Osteocyte (in vitro differentiated cells): ENCODE results near the gene AAK1. TPM values are rescaled to one million over a fixed set of nuclear protein-coding genes. Genes with fewer than 3 reads are reported as not detected.
"Not testable (repeated sequence)": the region's sequence is repeated elsewhere in the genome, so short reads cannot be mapped to it uniquely, and the experiment has no call there.

Source experiments
- DNase-seq: peaks from one replicate; pipeline ENCODE4 v3.0.0; 2021; ENCODE audit warnings: mixed read lengths; ENCODE audit not compliant: unreplicated experiment; ENCODE audit errors: extremely low spot score
- H3K27ac Mint-ChIP-seq: one replicate; pipeline ENCODE4 v1.8.0; 2021; ENCODE audit warnings: mild to moderate bottlenecking, mixed read lengths; ENCODE audit not compliant: unreplicated experiment
- H3K27me3 Mint-ChIP-seq: one replicate; pipeline ENCODE4 v1.8.0; 2021; ENCODE audit warnings: mixed read lengths; ENCODE audit not compliant: unreplicated experiment
- H3K36me3 Mint-ChIP-seq: one replicate; pipeline ENCODE4 v1.8.0; 2021; ENCODE audit warnings: mixed read lengths; ENCODE audit not compliant: unreplicated experiment
- H3K4me1 Mint-ChIP-seq: one replicate; pipeline ENCODE4 v1.8.0; 2021; ENCODE audit warnings: mixed read lengths; ENCODE audit not compliant: unreplicated experiment
- H3K4me3 Mint-ChIP-seq: one replicate; pipeline ENCODE4 v1.8.0; 2021; ENCODE audit warnings: mild to moderate bottlenecking, moderate library complexity, mixed read lengths; ENCODE audit not compliant: unreplicated experiment
- H3K9me3 Mint-ChIP-seq: one replicate; pipeline ENCODE4 v1.8.0; 2021; ENCODE audit warnings: mixed read lengths; ENCODE audit not compliant: unreplicated experiment
- total RNA-seq: library from RNA; stranded (reverse); gene quantifications from 2 replicates; pipeline ENCODE4 v1.2.1, GENCODE V29; 2021
- TF ChIP-seq, protein P1 (sequence below): fragments of 200-600 bp; sonication (generic); IDR thresholded peaks from 2 replicates; pipeline ENCODE4 v1.5.0; 2021; ENCODE audit warnings: antibody characterized with exemption, mild to moderate bottlenecking, moderate library complexity

The AAK1 gene
- total RNA-seq, 1 donor from 2014 or later, result 66.0 TPM

DNA sequence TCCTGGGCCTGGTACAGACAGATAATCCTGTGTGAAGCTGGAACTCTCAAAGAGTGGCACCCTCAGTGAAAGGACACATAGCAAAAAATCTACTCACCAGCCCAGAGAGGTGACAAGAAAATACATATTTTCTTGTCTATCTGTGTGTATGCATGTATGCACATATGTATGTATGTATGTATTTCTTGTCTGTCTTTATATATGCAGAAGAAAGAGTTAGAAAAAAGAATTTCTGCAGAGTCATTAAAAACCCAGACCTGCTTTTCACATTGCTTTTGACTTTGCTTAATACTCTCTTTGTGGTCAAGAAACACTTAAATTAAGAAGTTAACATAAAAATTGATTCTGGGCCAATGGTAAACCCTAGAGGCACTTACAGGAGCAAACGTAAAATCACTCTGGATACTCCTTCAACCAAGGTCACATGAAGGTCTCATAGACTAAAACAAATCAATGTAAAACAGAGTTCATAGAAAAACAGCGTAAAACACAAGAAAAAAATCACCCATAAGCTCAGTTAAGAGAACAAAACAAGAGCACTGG is 16.5 kb upstream of the AAK1 start:
- no peak overlapping the region for H3K27ac Mint-ChIP-seq
- peaks cover 11% of the 10 kb centered on the region for H3K9me3 Mint-ChIP-seq

DNA sequence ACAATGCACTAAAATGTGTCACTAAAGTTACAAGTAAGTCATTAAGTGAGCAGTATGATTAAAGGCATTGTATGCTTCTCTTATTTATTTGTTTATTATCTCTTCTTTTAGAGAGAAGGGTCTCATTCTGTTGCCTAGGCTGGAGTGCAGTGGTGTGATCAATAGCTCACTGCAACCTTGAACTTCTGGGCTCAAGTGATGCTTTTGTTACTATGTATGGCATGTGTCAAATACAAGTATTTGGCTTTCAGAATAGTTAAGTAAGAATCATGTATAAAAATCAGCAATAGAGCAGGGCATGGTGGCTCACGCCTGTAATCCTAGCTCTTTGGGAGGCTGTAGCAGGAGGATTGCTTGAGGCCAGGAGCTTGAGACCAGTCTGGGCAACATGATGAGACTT is 15.8 kb upstream of the AAK1 start:
- no peak overlapping the region for H3K4me3 Mint-ChIP-seq
- H3K27ac Mint-ChIP-seq, result no peak overlapping the region
- TF ChIP-seq, protein P1, sequence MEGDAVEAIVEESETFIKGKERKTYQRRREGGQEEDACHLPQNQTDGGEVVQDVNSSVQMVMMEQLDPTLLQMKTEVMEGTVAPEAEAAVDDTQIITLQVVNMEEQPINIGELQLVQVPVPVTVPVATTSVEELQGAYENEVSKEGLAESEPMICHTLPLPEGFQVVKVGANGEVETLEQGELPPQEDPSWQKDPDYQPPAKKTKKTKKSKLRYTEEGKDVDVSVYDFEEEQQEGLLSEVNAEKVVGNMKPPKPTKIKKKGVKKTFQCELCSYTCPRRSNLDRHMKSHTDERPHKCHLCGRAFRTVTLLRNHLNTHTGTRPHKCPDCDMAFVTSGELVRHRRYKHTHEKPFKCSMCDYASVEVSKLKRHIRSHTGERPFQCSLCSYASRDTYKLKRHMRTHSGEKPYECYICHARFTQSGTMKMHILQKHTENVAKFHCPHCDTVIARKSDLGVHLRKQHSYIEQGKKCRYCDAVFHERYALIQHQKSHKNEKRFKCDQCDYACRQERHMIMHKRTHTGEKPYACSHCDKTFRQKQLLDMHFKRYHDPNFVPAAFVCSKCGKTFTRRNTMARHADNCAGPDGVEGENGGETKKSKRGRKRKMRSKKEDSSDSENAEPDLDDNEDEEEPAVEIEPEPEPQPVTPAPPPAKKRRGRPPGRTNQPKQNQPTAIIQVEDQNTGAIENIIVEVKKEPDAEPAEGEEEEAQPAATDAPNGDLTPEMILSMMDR, result no peak
- H3K27me3 Mint-ChIP-seq, result peaks cover 9% of the 10 kb centered on the region
- peaks cover 11% of the 10 kb centered on the region for H3K9me3 Mint-ChIP-seq
- DNase-seq, result no peak
- H3K4me1 Mint-ChIP-seq, result no peaks in the 10 kb centered on the region
- no peaks in the 10 kb centered on the region for H3K36me3 Mint-ChIP-seq

More for the DNA sequence above, 16.5 kb upstream of the AAK1 start:
- no peaks in the 10 kb centered on the region for H3K36me3 Mint-ChIP-seq
- H3K4me1 Mint-ChIP-seq, result no peaks in the 10 kb centered on the region
- H3K27me3 Mint-ChIP-seq, result peaks cover 9% of the 10 kb centered on the region
- H3K4me3 Mint-ChIP-seq, result no peak overlapping the region
- TF ChIP-seq, protein P1, result no peak
- DNase-seq, result no peak

DNA sequence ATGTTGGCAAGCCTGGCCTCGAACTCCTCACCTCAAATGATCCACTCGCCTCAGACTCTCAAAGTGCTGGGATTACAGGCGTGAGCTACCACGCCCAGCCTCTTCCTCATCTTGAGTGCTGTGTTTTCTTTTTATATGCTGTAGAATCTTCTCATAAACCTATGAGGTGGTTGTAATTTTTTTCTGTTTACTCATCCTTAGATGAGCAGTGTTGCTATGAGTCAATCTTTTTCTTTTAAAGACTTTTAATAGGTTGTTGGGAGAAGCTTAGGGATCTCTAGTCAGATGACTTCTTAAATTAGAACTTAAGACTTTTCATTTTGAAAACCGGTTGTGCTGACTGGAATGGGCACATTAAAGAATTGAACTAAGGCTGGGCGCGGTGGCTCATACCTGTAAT is 8.7 kb upstream of the AAK1 start:
- H3K4me1 Mint-ChIP-seq, result peaks cover 4% of the 10 kb centered on the region
- DNase-seq, result no peak
- H3K9me3 Mint-ChIP-seq, result no peaks in the 10 kb centered on the region
- no peaks in the 10 kb centered on the region for H3K27me3 Mint-ChIP-seq
- H3K27ac Mint-ChIP-seq, result no peak overlapping the region
- TF ChIP-seq, protein P1, result no peak
- H3K36me3 Mint-ChIP-seq, result peaks cover 4% of the 10 kb centered on the region
- no peak overlapping the region for H3K4me3 Mint-ChIP-seq

DNA sequence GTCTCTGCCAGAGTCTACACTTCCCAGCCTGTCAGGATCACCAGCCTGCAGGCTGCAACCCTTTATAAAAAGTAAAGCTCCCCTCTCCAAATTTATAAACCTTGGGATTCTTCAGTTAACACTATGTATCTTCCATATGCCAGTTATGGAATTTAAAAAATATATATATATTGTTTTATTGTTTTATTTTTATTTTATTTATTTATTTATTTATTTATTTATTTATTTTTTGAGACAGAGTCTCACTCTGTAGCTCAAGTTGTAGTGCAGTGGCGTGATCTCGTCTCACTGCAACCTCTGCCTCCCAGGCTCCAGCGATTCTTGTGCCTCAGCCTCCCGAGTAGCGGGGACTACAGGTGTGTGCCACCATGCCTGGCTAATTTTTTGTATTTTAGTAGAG is 3.7 kb upstream of the AAK1 start:
- H3K36me3 Mint-ChIP-seq, DNase-seq, H3K27ac Mint-ChIP-seq, H3K4me3 Mint-ChIP-seq, H3K9me3 Mint-ChIP-seq, H3K27me3 Mint-ChIP-seq: not testable (repeated sequence)
- H3K4me1 Mint-ChIP-seq, result peaks cover 17% of the 10 kb centered on the region

DNA sequence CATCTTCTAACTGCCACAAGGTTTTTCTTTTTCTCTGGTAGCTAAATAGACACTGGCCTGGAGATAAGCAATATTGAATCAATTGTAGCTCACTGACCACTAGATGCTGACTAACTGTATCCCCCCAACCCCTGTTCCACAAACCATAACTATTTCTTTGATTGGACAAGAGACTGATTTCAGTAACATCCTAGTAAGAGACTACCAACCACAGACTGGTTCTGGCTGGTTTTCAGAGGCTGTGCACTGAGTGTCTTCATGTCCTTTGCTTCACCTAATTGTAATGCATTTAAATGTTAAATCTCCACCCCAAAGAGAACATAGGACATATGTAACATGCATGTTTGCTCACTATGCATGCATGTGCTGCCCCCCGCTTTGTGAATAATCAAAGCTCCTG is 3.2 kb upstream of the AAK1 start:
- TF ChIP-seq, protein P1, result no peak

DNA sequence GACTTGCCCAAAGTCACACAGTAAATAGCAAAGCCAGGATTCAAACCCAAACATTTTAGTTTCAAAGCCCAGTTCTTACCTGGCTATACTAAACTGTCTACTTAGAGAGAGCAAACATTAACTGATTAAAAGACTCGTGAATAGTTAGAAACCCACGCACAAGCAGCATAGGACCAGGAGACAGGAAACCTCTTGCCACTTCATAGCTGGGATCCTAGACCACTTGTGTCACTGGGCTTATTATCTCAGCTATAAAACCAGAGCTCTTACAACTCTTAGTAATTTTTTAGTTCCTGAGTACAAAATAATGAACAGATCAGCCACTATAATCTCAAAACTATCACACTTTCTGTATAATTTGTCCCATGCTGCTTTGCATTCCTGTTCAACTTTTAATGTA is 2.4 kb upstream of the AAK1 start:
- H3K27ac Mint-ChIP-seq, result no peak overlapping the region
- no peaks in the 10 kb centered on the region for H3K27me3 Mint-ChIP-seq
- no peak overlapping the region for H3K4me3 Mint-ChIP-seq
- no peaks in the 10 kb centered on the region for H3K9me3 Mint-ChIP-seq
- peaks cover 27% of the 10 kb centered on the region for H3K4me1 Mint-ChIP-seq
- TF ChIP-seq, protein P1, result no peak
- peaks cover 4% of the 10 kb centered on the region for H3K36me3 Mint-ChIP-seq
- DNase-seq, result no peak

More for the DNA sequence above, 3.2 kb upstream of the AAK1 start:
- Mint-ChIP-seq H3K27ac (no peak overlapping the region), H3K4me1 (peaks cover 19% of the 10 kb centered on the region), H3K36me3 (peaks cover 3% of the 10 kb centered on the region), H3K4me3 (no peak overlapping the region), H3K9me3 (no peaks in the 10 kb centered on the region), H3K27me3 (no peaks in the 10 kb centered on the region)
- DNase-seq, result no peak
